Measurements from ENCODE around the gene RNF32. TPM values are rescaled to one million over a fixed set of nuclear protein-coding genes. Genes with fewer than 3 reads are reported as not detected.
A peak's percentile ranks its signal among the peaks of the same experiment; 100 is the strongest.

Gene RNF32
- total RNA-seq, 1 experiment from 2014 or later: 0.61 TPM

DNA sequence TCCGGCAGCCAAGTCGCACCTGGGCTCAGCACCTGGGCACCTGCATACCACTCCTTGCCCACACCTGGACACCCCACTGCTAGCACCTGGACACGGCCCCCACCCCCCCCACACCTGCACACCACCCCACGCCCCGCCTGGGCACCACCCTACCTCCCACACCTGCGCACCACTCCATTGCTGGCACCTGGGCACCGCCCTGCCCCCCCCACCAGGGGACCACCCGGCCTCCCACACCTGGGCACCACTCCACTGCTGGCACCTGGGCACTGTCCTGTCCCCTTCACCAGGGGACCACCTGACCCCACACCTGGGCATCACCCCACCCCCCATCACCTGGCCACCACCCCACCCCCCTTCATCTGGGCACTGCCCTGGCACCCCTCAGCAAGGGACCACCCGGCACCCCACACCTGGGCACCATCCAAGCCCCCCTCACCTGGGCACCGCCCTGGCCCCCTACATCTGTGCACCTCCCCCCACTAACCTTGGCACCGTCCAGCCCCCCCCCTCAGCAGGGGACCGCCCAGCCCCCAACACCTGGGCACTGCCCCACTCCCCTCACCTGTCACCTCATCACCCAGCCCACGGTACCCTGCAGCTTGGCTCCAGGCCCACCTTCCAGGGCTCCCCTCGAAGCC lies 33.8 kb upstream of the RNF32 start:
- Mint-ChIP-seq H3K4me1 (peaks cover 12% of the 10 kb centered on the region; the same call in 1 of the 2 replicates), H3K27ac (no peak overlapping the region)

DNA sequence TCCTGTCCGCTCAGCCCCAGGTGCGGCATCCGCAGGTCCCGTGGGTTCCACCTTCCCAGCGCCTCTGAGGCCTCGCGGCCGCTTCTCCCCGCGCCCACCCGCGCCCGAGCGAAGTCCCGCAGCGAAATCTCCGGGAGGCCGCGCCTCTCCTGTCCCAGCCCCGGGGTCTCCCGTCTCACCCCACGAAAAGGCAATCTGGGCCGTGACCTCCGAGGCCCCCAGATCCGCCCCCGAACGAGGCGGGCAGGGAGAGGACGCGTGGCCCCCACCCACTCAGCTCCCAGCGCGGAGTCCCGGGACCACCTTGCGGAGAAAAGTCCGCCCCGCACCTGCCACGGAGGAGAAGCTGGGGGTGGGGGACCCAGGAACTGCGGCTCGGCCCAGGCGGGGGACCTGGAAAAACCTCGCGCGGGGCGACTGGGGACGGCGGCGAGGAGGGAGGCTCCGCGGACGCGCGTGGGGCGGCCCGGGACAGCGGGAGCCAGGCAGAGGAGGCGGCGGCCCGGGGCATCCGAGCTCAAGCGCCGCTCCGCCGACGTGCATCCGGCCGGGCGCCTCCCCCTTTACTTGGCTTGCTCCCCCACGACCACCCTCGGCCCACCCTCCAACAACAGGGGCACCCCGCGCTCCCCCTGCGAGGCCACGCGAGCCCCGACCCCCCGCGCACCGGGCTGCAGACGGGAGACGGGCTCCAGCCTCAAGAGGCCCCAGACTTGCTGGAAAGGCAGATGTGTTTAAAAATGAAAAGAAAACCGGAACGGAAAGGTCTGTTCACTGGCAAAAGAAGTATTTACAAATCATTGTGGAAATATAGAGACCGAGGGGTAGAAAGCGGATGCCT lies 33.0 kb upstream of the RNF32 start:
- peak; percentile 23; the same call in 1 of the 2 replicates for ATAC-seq
- Mint-ChIP-seq H3K36me3 (no peaks in the 10 kb centered on the region), H3K4me3 (no peak overlapping the region), H3K27ac (no peak overlapping the region), H3K27me3 (ENCODE audit: low read depth) (no peaks in the 10 kb centered on the region), H3K9me3 (no peaks in the 10 kb centered on the region), H3K4me1 (peaks cover 9% of the 10 kb centered on the region; the same call in 1 of the 2 replicates)
- POLR2A ChIA-PET: no interaction called here
- DNase-seq (ENCODE audit: low spot score): no peak
- TF ChIP-seq, protein P1, sequence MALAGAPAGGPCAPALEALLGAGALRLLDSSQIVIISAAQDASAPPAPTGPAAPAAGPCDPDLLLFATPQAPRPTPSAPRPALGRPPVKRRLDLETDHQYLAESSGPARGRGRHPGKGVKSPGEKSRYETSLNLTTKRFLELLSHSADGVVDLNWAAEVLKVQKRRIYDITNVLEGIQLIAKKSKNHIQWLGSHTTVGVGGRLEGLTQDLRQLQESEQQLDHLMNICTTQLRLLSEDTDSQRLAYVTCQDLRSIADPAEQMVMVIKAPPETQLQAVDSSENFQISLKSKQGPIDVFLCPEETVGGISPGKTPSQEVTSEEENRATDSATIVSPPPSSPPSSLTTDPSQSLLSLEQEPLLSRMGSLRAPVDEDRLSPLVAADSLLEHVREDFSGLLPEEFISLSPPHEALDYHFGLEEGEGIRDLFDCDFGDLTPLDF (CRISPR knock-in tag; IDR thresholded peaks at IDR 0.05): no peak
- TF ChIP-seq NR2C2 (CRISPR knock-in tag; IDR thresholded peaks at IDR 0.05) (no peak), CBFB (CRISPR knock-in tag; IDR thresholded peaks at IDR 0.05; ENCODE audit: low read depth) (no peak), FOXK1 (CRISPR knock-in tag; IDR thresholded peaks at IDR 0.05) (no peak), GRHL2 (CRISPR knock-in tag; IDR thresholded peaks at IDR 0.05; ENCODE audit: insufficient replicate concordance, severe bottlenecking) (no peak), TCF7 (CRISPR knock-in tag; IDR thresholded peaks at IDR 0.05; ENCODE audit: low read depth) (no peak)
- TF ChIP-seq, protein P2, sequence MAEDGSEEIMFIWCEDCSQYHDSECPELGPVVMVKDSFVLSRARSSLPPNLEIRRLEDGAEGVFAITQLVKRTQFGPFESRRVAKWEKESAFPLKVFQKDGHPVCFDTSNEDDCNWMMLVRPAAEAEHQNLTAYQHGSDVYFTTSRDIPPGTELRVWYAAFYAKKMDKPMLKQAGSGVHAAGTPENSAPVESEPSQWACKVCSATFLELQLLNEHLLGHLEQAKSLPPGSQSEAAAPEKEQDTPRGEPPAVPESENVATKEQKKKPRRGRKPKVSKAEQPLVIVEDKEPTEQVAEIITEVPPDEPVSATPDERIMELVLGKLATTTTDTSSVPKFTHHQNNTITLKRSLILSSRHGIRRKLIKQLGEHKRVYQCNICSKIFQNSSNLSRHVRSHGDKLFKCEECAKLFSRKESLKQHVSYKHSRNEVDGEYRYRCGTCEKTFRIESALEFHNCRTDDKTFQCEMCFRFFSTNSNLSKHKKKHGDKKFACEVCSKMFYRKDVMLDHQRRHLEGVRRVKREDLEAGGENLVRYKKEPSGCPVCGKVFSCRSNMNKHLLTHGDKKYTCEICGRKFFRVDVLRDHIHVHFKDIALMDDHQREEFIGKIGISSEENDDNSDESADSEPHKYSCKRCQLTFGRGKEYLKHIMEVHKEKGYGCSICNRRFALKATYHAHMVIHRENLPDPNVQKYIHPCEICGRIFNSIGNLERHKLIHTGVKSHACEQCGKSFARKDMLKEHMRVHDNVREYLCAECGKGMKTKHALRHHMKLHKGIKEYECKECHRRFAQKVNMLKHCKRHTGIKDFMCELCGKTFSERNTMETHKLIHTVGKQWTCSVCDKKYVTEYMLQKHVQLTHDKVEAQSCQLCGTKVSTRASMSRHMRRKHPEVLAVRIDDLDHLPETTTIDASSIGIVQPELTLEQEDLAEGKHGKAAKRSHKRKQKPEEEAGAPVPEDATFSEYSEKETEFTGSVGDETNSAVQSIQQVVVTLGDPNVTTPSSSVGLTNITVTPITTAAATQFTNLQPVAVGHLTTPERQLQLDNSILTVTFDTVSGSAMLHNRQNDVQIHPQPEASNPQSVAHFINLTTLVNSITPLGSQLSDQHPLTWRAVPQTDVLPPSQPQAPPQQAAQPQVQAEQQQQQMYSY (CRISPR knock-in tag; IDR thresholded peaks at IDR 0.05): no peak
- TF ChIP-seq, protein P3, sequence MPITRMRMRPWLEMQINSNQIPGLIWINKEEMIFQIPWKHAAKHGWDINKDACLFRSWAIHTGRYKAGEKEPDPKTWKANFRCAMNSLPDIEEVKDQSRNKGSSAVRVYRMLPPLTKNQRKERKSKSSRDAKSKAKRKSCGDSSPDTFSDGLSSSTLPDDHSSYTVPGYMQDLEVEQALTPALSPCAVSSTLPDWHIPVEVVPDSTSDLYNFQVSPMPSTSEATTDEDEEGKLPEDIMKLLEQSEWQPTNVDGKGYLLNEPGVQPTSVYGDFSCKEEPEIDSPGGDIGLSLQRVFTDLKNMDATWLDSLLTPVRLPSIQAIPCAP (CRISPR knock-in tag; IDR thresholded peaks at IDR 0.05): no peak
- TF ChIP-seq, protein P4, sequence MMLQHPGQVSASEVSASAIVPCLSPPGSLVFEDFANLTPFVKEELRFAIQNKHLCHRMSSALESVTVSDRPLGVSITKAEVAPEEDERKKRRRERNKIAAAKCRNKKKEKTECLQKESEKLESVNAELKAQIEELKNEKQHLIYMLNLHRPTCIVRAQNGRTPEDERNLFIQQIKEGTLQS (CRISPR knock-in tag; conservative IDR thresholded peaks at IDR 0.05): no peak
- CTCF ChIA-PET: no interaction called here

More for the DNA sequence above, 33.8 kb upstream of the RNF32 start:
- Mint-ChIP-seq H3K9me3 (no peaks in the 10 kb centered on the region), H3K27me3 (ENCODE audit: low read depth) (no peaks in the 10 kb centered on the region), H3K4me3 (no peak overlapping the region), H3K36me3 (no peaks in the 10 kb centered on the region)
- ChIA-PET CTCF (no interaction called here), POLR2A (no interaction called here)
- TF ChIP-seq ELF4 (CRISPR knock-in tag; IDR thresholded peaks at IDR 0.05; ENCODE audit: low read depth): no peak
- TF ChIP-seq ZNF396 (CRISPR knock-in tag; IDR thresholded peaks at IDR 0.05; ENCODE audit: borderline replicate concordance): no peak
- TF ChIP-seq TP53 (CRISPR knock-in tag; IDR thresholded peaks at IDR 0.05): no peak
- no peak for TF ChIP-seq GABPB1 (CRISPR knock-in tag; IDR thresholded peaks at IDR 0.05)
- TF ChIP-seq, protein P5, sequence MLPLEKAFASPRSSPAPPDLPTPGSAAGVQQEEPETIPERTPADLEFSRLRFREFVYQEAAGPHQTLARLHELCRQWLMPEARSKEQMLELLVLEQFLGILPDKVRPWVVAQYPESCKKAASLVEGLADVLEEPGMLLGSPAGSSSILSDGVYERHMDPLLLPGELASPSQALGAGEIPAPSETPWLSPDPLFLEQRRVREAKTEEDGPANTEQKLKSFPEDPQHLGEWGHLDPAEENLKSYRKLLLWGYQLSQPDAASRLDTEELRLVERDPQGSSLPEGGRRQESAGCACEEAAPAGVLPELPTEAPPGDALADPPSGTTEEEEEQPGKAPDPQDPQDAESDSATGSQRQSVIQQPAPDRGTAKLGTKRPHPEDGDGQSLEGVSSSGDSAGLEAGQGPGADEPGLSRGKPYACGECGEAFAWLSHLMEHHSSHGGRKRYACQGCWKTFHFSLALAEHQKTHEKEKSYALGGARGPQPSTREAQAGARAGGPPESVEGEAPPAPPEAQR (CRISPR knock-in tag; IDR thresholded peaks at IDR 0.05): no peak
- TF ChIP-seq FOXK1 (CRISPR knock-in tag; IDR thresholded peaks at IDR 0.05): no peak
- no peak for TF ChIP-seq PRRX2 (CRISPR knock-in tag; IDR thresholded peaks at IDR 0.05)
- TF ChIP-seq ESRRA (CRISPR knock-in tag; IDR thresholded peaks at IDR 0.05; ENCODE audit: borderline replicate concordance): no peak
- TF ChIP-seq TEAD4 (CRISPR knock-in tag; IDR thresholded peaks at IDR 0.05): no peak
- TF ChIP-seq, protein P3 (CRISPR knock-in tag; IDR thresholded peaks at IDR 0.05): no peak
- no peak for TF ChIP-seq E2F4 (CRISPR knock-in tag; IDR thresholded peaks at IDR 0.05; ENCODE audit: borderline replicate concordance, low read depth)
- no peak for TF ChIP-seq SMAD3 (CRISPR knock-in tag; IDR thresholded peaks at IDR 0.05; ENCODE audit: borderline replicate concordance)
- TF ChIP-seq SMAD4 (CRISPR knock-in tag; IDR thresholded peaks at IDR 0.05): no peak
- TF ChIP-seq NR2C2 (CRISPR knock-in tag; IDR thresholded peaks at IDR 0.05): no peak
- no peak for TF ChIP-seq IRF2 (CRISPR knock-in tag; IDR thresholded peaks at IDR 0.05; ENCODE audit: borderline replicate concordance, low read depth)
- TF ChIP-seq ZNF138 (CRISPR knock-in tag; conservative IDR thresholded peaks at IDR 0.05): no peak
- no peak for ATAC-seq
- no peak for DNase-seq (ENCODE audit: low spot score)

Data from WTC11 (cell line).